T1000 (cell line): ENCODE measurements around the gene LENG8.
"Not testable (repeated sequence)": the region's sequence is repeated elsewhere in the genome, so short reads cannot be mapped to it uniquely, and the experiment has no call there.

Source experiments
- DNase-seq: peaks from one replicate; lab custom pipeline; 2025; ENCODE audit warnings: mixed read lengths; lab: John Stamatoyannopoulos, UW

LENG8 gene

GRCh38 chr19:54484451-54484850 is 35.5 kb downstream of the LENG8 start:
- no peak for DNase-seq

GRCh38 chr19:54485851-54486250 is 36.9 kb downstream of the LENG8 start:
- DNase-seq, result no peak

- no peak for DNase-seq
Observed at GRCh38 chr19:54489341-54489740, 40.3 kb downstream of the LENG8 start.

GRCh38 chr19:54489766-54490165 is 40.8 kb downstream of the LENG8 start:
- DNase-seq, result no peak

- DNase-seq, result no peak
Observed at GRCh38 chr19:54492568-54492967, 43.6 kb downstream of the LENG8 start.

- not testable (repeated sequence) for DNase-seq
Observed at GRCh38 chr19:54493056-54493455, 44.1 kb downstream of the LENG8 start.

- DNase-seq, result no peak
Observed at GRCh38 chr19:54493967-54494585, 45.1 kb downstream of the LENG8 start.

- DNase-seq, result not testable (repeated sequence)
Observed at GRCh38 chr19:54495284-54495683, 46.3 kb downstream of the LENG8 start.

- DNase-seq, result not testable (repeated sequence)
Observed at GRCh38 chr19:54497747-54498450, 48.9 kb downstream of the LENG8 start.

- DNase-seq, result not testable (repeated sequence)
Observed at GRCh38 chr19:54498451-54498772, 49.4 kb downstream of the LENG8 start.

- DNase-seq, result no peak
Observed at GRCh38 chr19:54502518-54503048, 53.6 kb downstream of the LENG8 start, which contains the start of gene LAIR2. Gene LAIR2, plus strand, starts transcription at chr19:54502831. Its CDS starts 88 bp downstream, at chr19:54502919.

GRCh38 chr19:54505542-54505941 is 56.5 kb downstream of the LENG8 start:
- not testable (repeated sequence) for DNase-seq

GRCh38 chr19:54506079-54506478 is 57.1 kb downstream of the LENG8 start:
- no peak for DNase-seq

- not testable (repeated sequence) for DNase-seq
Observed at GRCh38 chr19:54507038-54507717, 58.2 kb downstream of the LENG8 start.

- no peak for DNase-seq
Observed at GRCh38 chr19:54507824-54508223, 58.8 kb downstream of the LENG8 start.

GRCh38 chr19:54508487-54508886 is 59.5 kb downstream of the LENG8 start:
- not testable (repeated sequence) for DNase-seq

- DNase-seq, result not testable (repeated sequence)
Observed at GRCh38 chr19:54509200-54509940, 60.4 kb downstream of the LENG8 start.
